CD8-positive, alpha-beta memory T cell (primary cell): ENCODE measurements around the gene NEAT1. TPM values are rescaled to one million over a fixed set of nuclear protein-coding genes. Genes with fewer than 3 reads are reported as not detected.

Experiments used
- CTCF ChIA-PET: fragments of 350-600 bp; sonication (Branson Sonifier 250); formaldehyde crosslinking; loops from one replicate; lab custom pipeline; 2021; ENCODE audit warnings: antibody characterized with exemption; lab: Charles Lee
- POLR2A ChIA-PET: fragments of 350-600 bp; sonication (Branson Sonifier 250); formaldehyde crosslinking; loops from one replicate; lab custom pipeline; 2021; ENCODE audit warnings: antibody characterized with exemption; lab: Charles Lee
- DNase-seq, 5 donors: peaks; one replicate each; pipeline versions ENCODE4 v3.0.0 to v3.0.0-alpha.2; 2020 to 2022; ENCODE audit warnings: mixed read lengths in 1 of 5
- H3K27ac ChIP-seq: one replicate; pipeline ENCODE4 v1.7.0; 2013; ENCODE audit warnings: low read depth, mild to moderate bottlenecking, low read length, moderate library complexity
- H3K27me3 ChIP-seq: 2 replicates; pipeline ENCODE4 v1.7.0; 2013; ENCODE audit warnings: low read length, mild to moderate bottlenecking; ENCODE audit not compliant: insufficient read depth, poor library complexity, severe bottlenecking
- H3K36me3 ChIP-seq: 2 replicates; pipeline ENCODE4 v1.7.0; 2013; ENCODE audit warnings: mild to moderate bottlenecking, low read length, moderate library complexity; ENCODE audit not compliant: insufficient read depth
- H3K4me1 ChIP-seq: 2 replicates; pipeline ENCODE4 v1.7.0; 2013; ENCODE audit warnings: mild to moderate bottlenecking, low read length, moderate library complexity; ENCODE audit not compliant: insufficient read depth
- H3K4me3 ChIP-seq: 2 replicates; pipeline ENCODE4 v1.7.0; 2013; ENCODE audit warnings: mild to moderate bottlenecking, low read length
- H3K9me3 ChIP-seq: 2 replicates; pipeline ENCODE4 v1.7.0; 2013; ENCODE audit warnings: mild to moderate bottlenecking, low read length
- H3K27ac Mint-ChIP-seq, 8 donors: one replicate each; pipeline ENCODE4 v1.8.0; 2020 to 2021; ENCODE audit warnings: mixed read lengths in 8 of 8, mild to moderate bottlenecking in 6 of 8, inconsistent platforms in 3 of 8, moderate library complexity in 3 of 8
- H3K27me3 Mint-ChIP-seq, 2 donors: one replicate each; pipeline ENCODE4 v1.8.0; 2020 to 2021; ENCODE audit warnings: mixed read lengths in 2 of 2, mild to moderate bottlenecking in 1 of 2, moderate library complexity in 1 of 2
- H3K36me3 Mint-ChIP-seq, 3 donors: one replicate each; pipeline ENCODE4 v1.8.0; 2020 to 2021; ENCODE audit warnings: mixed read lengths in 3 of 3, inconsistent platforms in 1 of 3, mild to moderate bottlenecking in 1 of 3
- H3K4me1 Mint-ChIP-seq, 3 donors: one replicate each; pipeline ENCODE4 v1.8.0; 2020 to 2021; ENCODE audit warnings: mixed read lengths in 3 of 3, inconsistent platforms in 1 of 3, mild to moderate bottlenecking in 1 of 3
- H3K4me3 Mint-ChIP-seq, 7 donors: one replicate each; pipeline ENCODE4 v1.8.0; 2020 to 2021; ENCODE audit warnings: mixed read lengths in 7 of 7, mild to moderate bottlenecking in 6 of 7, moderate library complexity in 4 of 7, inconsistent platforms in 2 of 7
- H3K9me3 Mint-ChIP-seq, 5 donors: one replicate each; pipeline ENCODE4 v1.8.0; 2020 to 2022; ENCODE audit warnings: mixed read lengths in 5 of 5, mild to moderate bottlenecking in 3 of 5, moderate library complexity in 2 of 5, inconsistent platforms in 1 of 5
- polyA plus RNA-seq: library from polyadenylated mRNA; unstranded; fragments of 300-500 nt; fragmentation: Illumina TruSeq; gene quantifications from one replicate; pipeline ENCODE4 v1.2.3, GENCODE V29; 2021
- total RNA-seq, 2 experiments: library from RNA; stranded (reverse); gene quantifications; one replicate each; pipeline ENCODE4 v1.2.3, GENCODE V29; 2021

NEAT1 gene
- total and polyA plus RNA-seq, 3 experiments from 2014 or later = 2.7 to 204 (median 196) TPM

DNA sequence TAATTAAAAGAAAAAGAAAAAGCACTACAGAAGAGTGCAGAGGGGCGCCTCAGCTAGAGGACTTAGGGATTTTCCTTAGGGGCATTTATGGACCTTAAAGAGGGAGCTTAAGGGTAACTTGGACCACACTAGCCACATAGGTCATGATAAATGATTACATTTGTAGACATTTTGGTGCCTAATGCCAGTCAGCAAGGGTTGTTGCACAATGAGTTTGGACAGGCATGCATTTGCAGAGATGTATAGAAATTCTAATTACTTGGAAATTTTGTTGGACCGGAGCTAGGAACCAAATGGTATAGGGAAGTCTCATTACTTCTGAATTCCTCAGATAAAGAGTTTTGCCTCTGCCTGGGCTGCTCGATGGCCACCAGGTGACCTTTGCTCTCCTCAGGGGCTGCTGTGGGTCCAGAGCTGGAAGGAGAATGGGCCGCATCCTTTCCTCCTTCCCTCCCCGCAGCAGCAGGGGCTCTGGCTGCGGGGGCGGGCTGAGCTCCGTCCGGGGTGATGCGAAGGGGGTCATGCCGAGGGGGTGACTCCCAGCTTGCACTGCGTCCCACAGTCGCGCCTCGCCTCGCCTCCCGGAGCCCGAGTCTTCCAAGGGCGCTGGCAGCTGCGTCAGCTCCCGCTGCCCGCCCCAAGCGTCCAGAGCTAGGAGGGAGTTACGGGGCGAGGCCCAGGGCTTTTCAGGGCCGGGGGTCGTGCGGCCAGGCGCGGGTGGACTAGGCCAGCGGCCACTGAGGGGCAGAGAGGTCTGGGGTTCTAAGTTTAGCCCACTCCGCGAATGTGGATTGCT is 56.0 kb downstream of the NEAT1 start:
- Histone ChIP-seq H3K27me3 (no peaks in the 10 kb centered on the region), H3K4me1 (peaks cover 8% of the 10 kb centered on the region), H3K4me3 (no peak overlapping the region), H3K9me3 (no peaks in the 10 kb centered on the region), H3K36me3 (no peaks in the 10 kb centered on the region), H3K27ac (peak overlapping the region; percentile 98)
- no peaks in the 10 kb centered on the region for H3K9me3 Mint-ChIP-seq
- H3K36me3 Mint-ChIP-seq = peaks cover 0 to 6% (median 0%) of the 10 kb centered on the region in 3 donors
- peak overlapping the region in 6 of 7 donors; percentile 32 to 56 (median 41) for H3K4me3 Mint-ChIP-seq
- no peaks in the 10 kb centered on the region for H3K27me3 Mint-ChIP-seq
- peaks cover 10 to 27% (median 13%) of the 10 kb centered on the region in 3 donors for H3K4me1 Mint-ChIP-seq
- ChIA-PET POLR2A (interaction anchor here (1.0 to 7.1 kb wide), 7 partner anchors 8 to 61 kb away, joined by 3 to 171 read pairs (median 17); partner anchors contain the start of genes MALAT1 and NEAT1), CTCF (interaction anchor here (0.7 to 11.5 kb wide), 13 partner anchors 8 to 149 kb away, joined by 3 to 132 read pairs (median 4); partner anchors contain the start of genes MALAT1 and NEAT1)
- peak overlapping the region; percentile 63 to 96 (median 81) for H3K27ac Mint-ChIP-seq
- no peak for DNase-seq

DNA sequence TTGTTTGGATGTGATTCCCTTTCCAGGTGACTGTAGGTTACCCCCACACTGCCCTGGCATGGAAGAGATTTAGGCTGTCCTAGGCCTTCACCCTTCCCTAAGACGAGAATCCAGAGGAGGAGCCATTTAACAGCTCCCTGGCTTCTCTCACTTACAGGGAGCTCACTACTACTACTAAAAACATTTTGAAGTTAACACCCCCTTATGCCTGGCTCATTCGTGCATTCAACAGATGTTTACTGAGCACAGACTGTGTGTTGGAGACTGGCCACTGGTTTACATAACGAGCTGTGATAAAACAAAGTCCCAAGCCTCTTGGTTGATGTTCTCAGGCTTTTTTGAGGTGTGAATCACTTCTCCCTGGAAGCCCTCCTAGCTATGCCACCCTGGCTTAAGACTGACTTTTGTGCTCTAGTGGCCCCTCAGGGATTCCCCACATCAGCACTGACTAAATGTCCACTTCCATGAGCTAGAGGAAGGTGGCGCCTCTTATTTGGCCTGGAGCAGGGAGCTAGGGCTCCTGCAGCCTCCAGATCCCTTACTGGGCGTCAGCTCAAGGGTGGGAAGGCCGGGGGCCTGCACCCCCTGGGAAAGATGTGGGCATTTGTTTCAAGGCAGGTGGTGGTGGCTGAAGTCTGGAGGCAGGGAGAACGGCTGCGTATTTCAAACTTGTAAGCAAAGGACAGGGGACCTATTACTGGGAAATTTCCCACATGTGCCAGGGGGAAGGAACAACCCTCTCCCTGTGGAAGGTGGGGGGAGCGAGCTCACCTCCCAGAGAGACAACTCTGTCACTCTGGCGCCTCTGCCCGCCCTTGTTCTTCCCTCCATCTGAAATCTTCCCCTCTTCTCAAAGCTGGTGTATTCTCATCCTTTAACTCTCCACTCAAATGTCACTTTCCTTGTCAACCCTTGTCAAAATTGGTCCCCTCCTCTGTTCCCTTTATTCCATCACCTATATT is 56.9 kb downstream of the NEAT1 start:
- no peak overlapping the region for H3K4me3 ChIP-seq
- Mint-ChIP-seq H3K27me3 (no peaks in the 10 kb centered on the region), H3K9me3 (no peaks in the 10 kb centered on the region), H3K27ac (peak overlapping the region in 7 of 8 donors; percentile 19 to 85 (median 69)), H3K4me3 (peak overlapping the region in 5 of 7 donors; percentile 10 to 66 (median 41)), H3K36me3 (peaks cover 0 to 6% (median 0%) of the 10 kb centered on the region in 3 donors), H3K4me1 (peaks cover 10 to 27% (median 13%) of the 10 kb centered on the region in 3 donors)
- POLR2A ChIA-PET = interaction anchor here (0.8 to 7.1 kb wide), 5 partner anchors 19 to 62 kb away, joined by 3 to 171 read pairs (median 4); partner anchors contain the start of gene MALAT1
- H3K4me1 ChIP-seq = peaks cover 8% of the 10 kb centered on the region
- no peaks in the 10 kb centered on the region for H3K36me3 ChIP-seq
- CTCF ChIA-PET = interaction anchor here (1.2 to 11.5 kb wide), 8 partner anchors 11 to 150 kb away, joined by 3 to 132 read pairs (median 7); partner anchors contain the start of gene MALAT1
- H3K9me3 ChIP-seq = no peaks in the 10 kb centered on the region
- H3K27ac ChIP-seq = peak overlapping the region; percentile 98
- no peak for DNase-seq
- H3K27me3 ChIP-seq = no peaks in the 10 kb centered on the region

- CTCF ChIA-PET = interaction anchor here (0.8 to 11.5 kb wide), 2 partner anchors 10 to 14 kb away, joined by 3 to 132 read pairs; partner anchors contain the start of gene MALAT1
These were observed 59.8 kb downstream of the NEAT1 start for GRCh38 chr11:65482306-65482850.

GRCh38 chr11:65485920-65486219 is 63.3 kb downstream of the NEAT1 start:
- Histone ChIP-seq H3K4me1 (no peaks in the 10 kb centered on the region), H3K4me3 (no peak overlapping the region), H3K27ac (no peak overlapping the region), H3K27me3 (no peaks in the 10 kb centered on the region), H3K9me3 (no peaks in the 10 kb centered on the region), H3K36me3 (no peaks in the 10 kb centered on the region)
- ChIA-PET CTCF (interaction anchor here (0.9 to 1.6 kb wide), 5 partner anchors 8 to 70 kb away, joined by 3 to 4 read pairs (median 3); no protein-coding TSS in a partner anchor), POLR2A (interaction anchor here (0.9 to 1.6 kb wide), 5 partner anchors 11 to 66 kb away, joined by 3 to 5 read pairs (median 4); no protein-coding TSS in a partner anchor)
- Mint-ChIP-seq H3K27me3 (peaks cover 0 to 3% of the 10 kb centered on the region in 2 donors), H3K27ac (no peak overlapping the region), H3K4me3 (no peak overlapping the region), H3K9me3 (no peaks in the 10 kb centered on the region), H3K4me1 (peaks cover 0 to 3% (median 2%) of the 10 kb centered on the region in 3 donors), H3K36me3 (no peaks in the 10 kb centered on the region)
- DNase-seq = no peak

More at GRCh38 chr11:65482306-65482850, 59.8 kb downstream of the NEAT1 start:
- no peaks in the 10 kb centered on the region for H3K27me3 Mint-ChIP-seq
- DNase-seq = no peak
- H3K4me1 Mint-ChIP-seq = peaks cover 3 to 13% (median 6%) of the 10 kb centered on the region in 3 donors
- Histone ChIP-seq H3K4me1 (no peaks in the 10 kb centered on the region), H3K36me3 (no peaks in the 10 kb centered on the region), H3K27me3 (no peaks in the 10 kb centered on the region), H3K4me3 (no peak overlapping the region), H3K9me3 (no peaks in the 10 kb centered on the region), H3K27ac (no peak overlapping the region)
- POLR2A ChIA-PET = interaction anchor here (1.1 to 1.2 kb wide), 2 partner anchors 10 to 12 kb away, joined by 3 read pairs; no protein-coding TSS in a partner anchor
- no peak overlapping the region for H3K27ac Mint-ChIP-seq
- peaks cover 0 to 4% (median 0%) of the 10 kb centered on the region in 3 donors for H3K36me3 Mint-ChIP-seq
- H3K4me3 Mint-ChIP-seq = no peak overlapping the region
- H3K9me3 Mint-ChIP-seq = no peaks in the 10 kb centered on the region

- Mint-ChIP-seq H3K27ac (peak overlapping the region in 1 of 8 donors; percentile 29), H3K36me3 (no peaks in the 10 kb centered on the region), H3K4me1 (peaks cover 0 to 3% (median 2%) of the 10 kb centered on the region in 3 donors), H3K9me3 (no peaks in the 10 kb centered on the region), H3K4me3 (no peak overlapping the region), H3K27me3 (peaks cover 0 to 3% of the 10 kb centered on the region in 2 donors)
- ChIA-PET POLR2A (interaction anchor here (0.9 to 1.9 kb wide), 5 partner anchors 9 to 67 kb away, joined by 3 to 14 read pairs (median 3); partner anchors contain the start of gene MALAT1), CTCF (interaction anchor here (1.1 to 3.8 kb wide), 4 partner anchors 8 to 22 kb away, joined by 3 to 19 read pairs (median 4); partner anchors contain the start of gene MALAT1)
- Histone ChIP-seq H3K27ac (no peak overlapping the region), H3K27me3 (no peaks in the 10 kb centered on the region), H3K4me1 (no peaks in the 10 kb centered on the region), H3K9me3 (no peaks in the 10 kb centered on the region), H3K36me3 (no peaks in the 10 kb centered on the region), H3K4me3 (no peak overlapping the region)
- no peak for DNase-seq
These were observed 64.2 kb downstream of the NEAT1 start for GRCh38 chr11:65486570-65487466.

GRCh38 chr11:65487467-65488272 is 65.1 kb downstream of the NEAT1 start:
- Mint-ChIP-seq H3K4me1 (peaks cover 0 to 3% (median 2%) of the 10 kb centered on the region in 3 donors), H3K27me3 (peaks cover 0 to 3% of the 10 kb centered on the region in 2 donors), H3K27ac (peak overlapping the region in 1 of 8 donors; percentile 29), H3K36me3 (no peaks in the 10 kb centered on the region), H3K4me3 (no peak overlapping the region), H3K9me3 (no peaks in the 10 kb centered on the region)
- Histone ChIP-seq H3K9me3 (no peaks in the 10 kb centered on the region), H3K36me3 (no peaks in the 10 kb centered on the region), H3K27ac (no peak overlapping the region), H3K4me3 (no peak overlapping the region), H3K4me1 (no peaks in the 10 kb centered on the region), H3K27me3 (no peaks in the 10 kb centered on the region)
- CTCF ChIA-PET = interaction anchor here (1.5 to 3.8 kb wide), 3 partner anchors 9 to 68 kb away, joined by 3 to 19 read pairs (median 5); partner anchors contain the start of gene MALAT1
- DNase-seq = no peak
- POLR2A ChIA-PET = interaction anchor here (0.8 to 1.9 kb wide), 3 partner anchors 9 to 15 kb away, joined by 3 to 14 read pairs (median 3); partner anchors contain the start of gene MALAT1
